Fibroblast of mammary gland (primary cell): Measurements from ENCODE around the gene LIG3.
"Not testable (repeated sequence)": the region's sequence is repeated elsewhere in the genome, so short reads cannot be mapped to it uniquely, and the experiment has no call there.

Source experiments
- DNase-seq: peaks from one replicate; pipeline ENCODE4 v3.0.0-alpha.2; 2010; ENCODE audit warnings: low read depth
- H3K4me3 ChIP-seq: 2 replicates; pipeline ENCODE4 v1.5.1; 2011; ENCODE audit warnings: low read depth, mild to moderate bottlenecking, low read length, moderate library complexity; ENCODE audit not compliant: control insufficient read depth
- CTCF ChIP-seq: conservative IDR thresholded peaks from 2 replicates; pipeline ENCODE4 v1.5.1; 2011; ENCODE audit warnings: low read depth, low read length, inconsistent platforms; ENCODE audit not compliant: control insufficient read depth, insufficient read depth

The LIG3 gene

GRCh38 chr17:34980353-34980680, at the start of gene LIG3:
LIG3 (plus strand) TSS chr17:34980512; CDS start chr17:34983006, 2,494 bp downstream.
- peak within 1 kb of the TSS; percentile 71 for H3K4me3 ChIP-seq
- DNase-seq: peak; percentile 92
- no peak for TF ChIP-seq CTCF

GRCh38 chr17:34950780-34951179, 29.5 kb upstream of the LIG3 start:
- H3K4me3 ChIP-seq, DNase-seq: not testable (repeated sequence)

- no peak overlapping the region for H3K4me3 ChIP-seq
- DNase-seq: no peak
- TF ChIP-seq CTCF: no peak
Observed at GRCh38 chr17:34958438-34958837, 21.9 kb upstream of the LIG3 start.

GRCh38 chr17:34961093-34961911, 19.0 kb upstream of the LIG3 start, which contains the start of the genes CCT6B and ZNF830:
CCT6B (minus strand) TSS chr17:34961460; CDS start chr17:34961393, 67 bp downstream.
ZNF830 (plus strand) TSS chr17:34961540; CDS start chr17:34961567, 27 bp downstream.
- TF ChIP-seq CTCF: no peak
- peak within 1 kb of the TSS; percentile 99 for H3K4me3 ChIP-seq
- DNase-seq: peak; percentile 95

- DNase-seq: no peak
- no peak for TF ChIP-seq CTCF
- H3K4me3 ChIP-seq: no peak overlapping the region
Observed at GRCh38 chr17:34974179-34974578, 6.1 kb upstream of the LIG3 start.

GRCh38 chr17:34974794-34975785, 5.2 kb upstream of the LIG3 start:
- no peak for TF ChIP-seq CTCF
- H3K4me3 ChIP-seq: no peak overlapping the region
- no peak for DNase-seq

GRCh38 chr17:34979153-34979552, 1.2 kb upstream of the LIG3 start:
- TF ChIP-seq CTCF: no peak
- no peak overlapping the region for H3K4me3 ChIP-seq
- no peak for DNase-seq
